Measurements from ENCODE around the gene NWD2.

The NWD2 gene

GRCh38 chr4:37279894-37280592, 35.5 kb downstream of the NWD2 start:
- no peak for ATAC-seq
- no peak for TF ChIP-seq TCF4 (CRISPR knock-in tag; IDR thresholded peaks at IDR 0.05; ENCODE audit: borderline replicate concordance)
- TF ChIP-seq CSRNP3 (CRISPR knock-in tag; IDR thresholded peaks at IDR 0.05): no peak
- TF ChIP-seq PATZ1 (CRISPR knock-in tag; IDR thresholded peaks at IDR 0.05; ENCODE audit: borderline replicate concordance): no peak
- TF ChIP-seq ISL1 (CRISPR knock-in tag; IDR thresholded peaks at IDR 0.05): no peak
- TF ChIP-seq ZC3H10 (CRISPR knock-in tag; IDR thresholded peaks at IDR 0.05): no peak
- TF ChIP-seq ZNF8 (CRISPR knock-in tag; IDR thresholded peaks at IDR 0.05): no peak
- no peak for TF ChIP-seq SNAI2 (CRISPR knock-in tag; IDR thresholded peaks at IDR 0.05)
- TF ChIP-seq CSDC2 (CRISPR knock-in tag; IDR thresholded peaks at IDR 0.05): no peak
- TF ChIP-seq GLIS3 (CRISPR knock-in tag; IDR thresholded peaks at IDR 0.05): no peak
- TF ChIP-seq ZFP30 (CRISPR knock-in tag; IDR thresholded peaks at IDR 0.05): no peak
- no peak for TF ChIP-seq CREB5 (CRISPR knock-in tag; IDR thresholded peaks at IDR 0.05; ENCODE audit: low read depth)
- TF ChIP-seq RARB (CRISPR knock-in tag; IDR thresholded peaks at IDR 0.05): no peak
- no peak for TF ChIP-seq ZNF565 (CRISPR knock-in tag; conservative IDR thresholded peaks at IDR 0.05; ENCODE audit: low read depth)
- TF ChIP-seq ZFP3 (CRISPR knock-in tag; IDR thresholded peaks at IDR 0.05): no peak
- no peak for TF ChIP-seq POU6F1 (CRISPR knock-in tag; IDR thresholded peaks at IDR 0.05; ENCODE audit: borderline replicate concordance, low read depth)
- TF ChIP-seq TOX (CRISPR knock-in tag; IDR thresholded peaks at IDR 0.05; ENCODE audit: borderline replicate concordance): no peak
- TF ChIP-seq PPARA (CRISPR knock-in tag; IDR thresholded peaks at IDR 0.05; ENCODE audit: borderline replicate concordance): no peak
- no peak for TF ChIP-seq ZNF70 (CRISPR knock-in tag; IDR thresholded peaks at IDR 0.05)
- no peak for TF ChIP-seq OSR1 (CRISPR knock-in tag; IDR thresholded peaks at IDR 0.05)
- no peak for TF ChIP-seq BACH2 (CRISPR knock-in tag; IDR thresholded peaks at IDR 0.05; ENCODE audit: borderline replicate concordance)

GRCh38 chr4:37299468-37299867, 54.9 kb downstream of the NWD2 start:
- no peak for ATAC-seq

GRCh38 chr4:37304612-37305011, 60.1 kb downstream of the NWD2 start:
- no peak for ATAC-seq
- TF ChIP-seq CREB5 (CRISPR knock-in tag; IDR thresholded peaks at IDR 0.05; ENCODE audit: low read depth) (no peak), TOX (CRISPR knock-in tag; IDR thresholded peaks at IDR 0.05; ENCODE audit: borderline replicate concordance) (no peak), PATZ1 (CRISPR knock-in tag; IDR thresholded peaks at IDR 0.05; ENCODE audit: borderline replicate concordance) (no peak), BACH2 (CRISPR knock-in tag; IDR thresholded peaks at IDR 0.05; ENCODE audit: borderline replicate concordance) (no peak), ZFP30 (CRISPR knock-in tag; IDR thresholded peaks at IDR 0.05) (no peak), CSRNP3 (CRISPR knock-in tag; IDR thresholded peaks at IDR 0.05) (no peak)

More at GRCh38 chr4:37299468-37299867, 54.9 kb downstream of the NWD2 start:
- TF ChIP-seq BACH2 (CRISPR knock-in tag; IDR thresholded peaks at IDR 0.05; ENCODE audit: borderline replicate concordance): no peak

Data from SK-N-SH treated with all-trans-retinoic acid at 6 μM for 48 hours (cell line).